ENCODE data around the gene VCL. TPM values are rescaled to one million over a fixed set of nuclear protein-coding genes. Genes with fewer than 3 reads are reported as not detected.
A peak's percentile ranks its signal among the peaks of the same experiment; 100 is the strongest.

Gene VCL
- total RNA-seq, 1 experiment from 2014 or later: 106 TPM

DNA sequence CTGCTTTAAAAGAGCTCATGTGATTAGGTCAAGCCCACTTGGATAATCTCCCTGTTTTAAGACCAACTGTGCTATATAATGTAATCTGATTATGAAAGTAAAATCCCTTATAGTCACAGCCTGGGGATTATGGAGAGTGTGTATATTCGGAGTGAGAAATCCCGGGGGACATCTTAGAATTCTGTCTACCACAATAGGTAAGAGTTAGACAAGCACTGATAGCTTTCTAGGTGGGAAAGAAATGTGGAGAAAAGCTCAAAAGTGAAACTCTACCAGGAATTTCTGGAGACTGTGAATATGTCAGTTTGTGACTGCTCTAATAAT is 2.9 kb upstream of the VCL start (continued):
- TF ChIP-seq YY1 (IDR thresholded peaks at IDR 0.05; ENCODE audit: extremely low read depth, insufficient replicate concordance, low read depth, low read length): no peak
- TF ChIP-seq POLR2A (IDR thresholded peaks at IDR 0.05; ENCODE audit: borderline replicate concordance, extremely low read depth, insufficient read depth, insufficient read length): no peak
- no peak for TF ChIP-seq EGR1 (IDR thresholded peaks at IDR 0.05; ENCODE audit: low read depth)
- no peak for TF ChIP-seq EZH2 (IDR thresholded peaks at IDR 0.05)
- no peak for TF ChIP-seq TCF7L2 (IDR thresholded peaks at IDR 0.05; ENCODE audit: borderline replicate concordance, extremely low read depth, insufficient read depth, insufficient read length)

DNA sequence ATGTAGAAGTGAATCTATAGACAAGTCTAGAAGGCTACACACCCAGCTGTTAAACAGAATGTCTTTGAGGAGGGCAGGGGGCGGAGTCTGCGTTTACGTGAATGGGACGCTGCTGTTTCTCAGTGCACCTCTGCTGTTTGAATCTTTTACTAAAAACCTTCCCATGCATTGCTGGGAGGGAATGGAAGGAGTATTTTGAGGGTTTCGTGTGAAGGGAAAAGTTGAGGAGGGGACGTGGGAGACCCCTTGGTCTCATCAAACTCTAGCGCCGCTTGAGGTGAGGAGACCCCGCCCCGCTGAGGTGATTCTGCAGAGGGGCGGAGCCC is 492 bp upstream of the VCL start:
- ChIA-PET POLR2A (interaction anchor here (0.7 to 2.1 kb wide), 8 partner anchors 9 to 111 kb away, joined by 3 to 8 read pairs (median 4); no protein-coding TSS in a partner anchor), RAD21 (ENCODE audit: low non-redundant PET in 1 of 2, low total read pairs in 2 of 2, uncharacterized antibody in 2 of 2, unreplicated experiment in 2 of 2) (interaction anchor here in 1 of 2 experiments (0.7 kb wide), 1 partner anchor 109 kb away, joined by 3 read pairs; no protein-coding TSS in a partner anchor), CTCF (interaction anchor here (1.5 kb wide), 1 partner anchor 111 kb away, joined by 4 read pairs; no protein-coding TSS in a partner anchor)
- H3K79me2 ChIP-seq (ENCODE audit: insufficient read depth, low read length): peaks cover 45% of the 10 kb centered on the region
- BruUV-seq (replicated peaks): no TSS peak
- peaks cover 8 to 51% of the 10 kb centered on the region in 2 experiments for H3K4me1 ChIP-seq (ENCODE audit: control insufficient read depth in 1 of 2, insufficient read depth in 2 of 2, low read length in 2 of 2)
- ATAC-seq (peak; percentile 38), DNase-seq (ENCODE audit: low read depth, low spot score) (no peak)
- H3K9me3 ChIP-seq (ENCODE audit: control insufficient read depth in 1 of 2, insufficient read depth in 1 of 2, low read depth in 1 of 2, low read length in 2 of 2): no peaks in the 10 kb centered on the region
- peak overlapping the region; percentile 81 for H3K4me2 ChIP-seq (ENCODE audit: low read length)
- peak overlapping the region; percentile 60 for H3K27ac ChIP-seq (ENCODE audit: low read depth, low read length)
- intact Hi-C loops (cut with micrococcal nuclease): no loop called here
- peak overlapping the region; percentile 92 for H2AFZ ChIP-seq (ENCODE audit: low read depth, low read length, poor library complexity, severe bottlenecking)
- no peaks in the 10 kb centered on the region for H3K9me2 ChIP-seq (ENCODE audit: insufficient read depth)
- H4K20me1 ChIP-seq (ENCODE audit: insufficient read depth): peaks cover 8% of the 10 kb centered on the region; the same call in 1 of the 2 replicates
- H3K27me3 ChIP-seq (ENCODE audit: insufficient read depth, low read length): no peaks in the 10 kb centered on the region
- no peak for TF ChIP-seq ZNF274 (IDR thresholded peaks at IDR 0.05; ENCODE audit: low read depth, low read length)
- TF ChIP-seq SRF (IDR thresholded peaks at IDR 0.05; ENCODE audit: low read depth): no peak
- TF ChIP-seq CBX3 (IDR thresholded peaks at IDR 0.05; ENCODE audit: low read depth): no peak
- TF ChIP-seq EGR1 (IDR thresholded peaks at IDR 0.05; ENCODE audit: low read depth): no peak; the same call in 1 of the 2 replicates
- TF ChIP-seq, protein P1, sequence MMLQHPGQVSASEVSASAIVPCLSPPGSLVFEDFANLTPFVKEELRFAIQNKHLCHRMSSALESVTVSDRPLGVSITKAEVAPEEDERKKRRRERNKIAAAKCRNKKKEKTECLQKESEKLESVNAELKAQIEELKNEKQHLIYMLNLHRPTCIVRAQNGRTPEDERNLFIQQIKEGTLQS (IDR thresholded peaks at IDR 0.05): no peak
- TF ChIP-seq EZH2phosphoT487 (IDR thresholded peaks at IDR 0.05; ENCODE audit: borderline replicate concordance): no peak
- TF ChIP-seq, protein P2, sequence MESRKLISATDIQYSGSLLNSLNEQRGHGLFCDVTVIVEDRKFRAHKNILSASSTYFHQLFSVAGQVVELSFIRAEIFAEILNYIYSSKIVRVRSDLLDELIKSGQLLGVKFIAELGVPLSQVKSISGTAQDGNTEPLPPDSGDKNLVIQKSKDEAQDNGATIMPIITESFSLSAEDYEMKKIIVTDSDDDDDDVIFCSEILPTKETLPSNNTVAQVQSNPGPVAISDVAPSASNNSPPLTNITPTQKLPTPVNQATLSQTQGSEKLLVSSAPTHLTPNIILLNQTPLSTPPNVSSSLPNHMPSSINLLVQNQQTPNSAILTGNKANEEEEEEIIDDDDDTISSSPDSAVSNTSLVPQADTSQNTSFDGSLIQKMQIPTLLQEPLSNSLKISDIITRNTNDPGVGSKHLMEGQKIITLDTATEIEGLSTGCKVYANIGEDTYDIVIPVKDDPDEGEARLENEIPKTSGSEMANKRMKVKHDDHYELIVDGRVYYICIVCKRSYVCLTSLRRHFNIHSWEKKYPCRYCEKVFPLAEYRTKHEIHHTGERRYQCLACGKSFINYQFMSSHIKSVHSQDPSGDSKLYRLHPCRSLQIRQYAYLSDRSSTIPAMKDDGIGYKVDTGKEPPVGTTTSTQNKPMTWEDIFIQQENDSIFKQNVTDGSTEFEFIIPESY (IDR thresholded peaks at IDR 0.05; ENCODE audit: extremely low read depth, insufficient replicate concordance, low read length): no peak
- TF ChIP-seq TCF7L2 (IDR thresholded peaks at IDR 0.05; ENCODE audit: borderline replicate concordance, extremely low read depth, insufficient read depth, insufficient read length): no peak
- TF ChIP-seq, protein P3, sequence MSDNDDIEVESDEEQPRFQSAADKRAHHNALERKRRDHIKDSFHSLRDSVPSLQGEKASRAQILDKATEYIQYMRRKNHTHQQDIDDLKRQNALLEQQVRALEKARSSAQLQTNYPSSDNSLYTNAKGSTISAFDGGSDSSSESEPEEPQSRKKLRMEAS (IDR thresholded peaks at IDR 0.05): no peak
- peak overlapping the region; percentile 58 for H3K9ac ChIP-seq (ENCODE audit: low read length)
- peaks cover 0 to 3% of the 10 kb centered on the region in 2 experiments; a peak in 1 of 4 replicates for H3K36me3 ChIP-seq (ENCODE audit: control insufficient read depth in 1 of 2, insufficient read depth in 2 of 2, low read length in 2 of 2)
- H3K4me3 ChIP-seq (replicated peaks in 1 of 2; ENCODE audit: low read depth in 1 of 2, low read length in 2 of 2): peak overlapping the region; percentile 58 to 95

Data from HCT116 (cell line).